22Rv1 (cell line): Measurements from ENCODE around the gene KASH5.

Experiments used
- H3K27ac ChIP-seq: fragments of 450-650 bp; 2 replicates; pipeline ENCODE4 v1.5.1; 2017
- CTCF ChIP-seq: fragments of 450-650 bp; IDR thresholded peaks from 2 replicates; pipeline ENCODE4 v1.5.1; 2017; ENCODE audit warnings: mild to moderate bottlenecking
- ZFX ChIP-seq: fragments of 450-650 bp; IDR thresholded peaks from 2 replicates; pipeline ENCODE4 v1.6.1; 2017; ENCODE audit warnings: antibody characterized with exemption, borderline replicate concordance

The KASH5 gene

GRCh38 chr19:49423985-49424303, 35.9 kb downstream of the KASH5 start:
- TF ChIP-seq ZFX, result no peak
- TF ChIP-seq CTCF, result no peak
- peak overlapping the region; percentile 85 for H3K27ac ChIP-seq

DNA sequence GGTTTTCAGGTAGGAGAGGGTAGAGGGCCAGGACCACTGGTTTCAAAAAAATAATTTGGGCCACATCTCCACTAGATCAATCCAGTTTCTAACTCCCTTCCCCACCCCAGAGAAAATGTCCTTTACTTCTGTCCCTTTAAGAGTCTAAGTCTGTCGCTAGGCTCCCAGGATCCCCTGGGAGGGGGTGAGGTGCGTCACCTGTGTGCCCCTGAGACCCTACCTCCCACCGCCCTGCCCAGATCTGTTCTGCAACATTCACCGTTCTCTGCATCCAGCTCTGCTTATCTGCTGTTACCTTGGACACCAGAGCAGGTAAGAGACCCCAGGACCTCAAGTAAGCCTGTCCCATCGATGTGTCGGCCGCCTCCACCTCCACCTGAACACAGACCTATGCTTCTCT, 37.1 kb downstream of the KASH5 start, which contains the start of gene GFY:
GFY (plus strand) TSS at position 211 of the 400 bp plus-strand sequence. CDS start 1,043 bp downstream, outside the sequence.
- H3K27ac ChIP-seq, result peak within 1 kb of the TSS; percentile 85

GRCh38 chr19:49425922-49426592, 38.0 kb downstream of the KASH5 start:
- H3K27ac ChIP-seq, result peak overlapping the region; percentile 85
- no peak for TF ChIP-seq CTCF
- TF ChIP-seq ZFX, result no peak

More for the DNA sequence above, 37.1 kb downstream of the KASH5 start, which contains the start of gene GFY:
- TF ChIP-seq CTCF (no peak), ZFX (no peak)

DNA sequence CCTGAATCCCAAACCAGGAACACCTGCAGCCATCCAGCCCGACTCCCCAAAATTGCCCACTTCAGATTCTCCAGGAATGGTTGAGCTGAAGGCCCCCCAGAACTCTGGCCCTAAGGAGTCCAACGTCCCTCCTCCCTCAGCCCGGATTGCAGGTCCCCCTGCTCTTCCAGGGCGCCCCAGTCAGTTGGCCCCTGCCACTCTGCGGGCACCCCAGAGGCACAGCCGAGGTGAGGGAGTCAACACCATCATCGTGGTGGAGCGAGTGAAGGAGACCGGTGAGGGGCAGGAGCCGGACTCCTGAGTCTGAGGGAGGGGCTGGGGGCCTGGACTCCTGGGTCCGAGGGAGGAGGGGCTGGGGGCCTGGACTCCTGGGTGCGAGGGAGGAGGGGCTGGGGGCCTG, 39.3 kb downstream of the KASH5 start:
- TF ChIP-seq CTCF, result no peak
- TF ChIP-seq ZFX, result no peak
- H3K27ac ChIP-seq, result peak overlapping the region; percentile 85

GRCh38 chr19:49427855-49428546, 40.0 kb downstream of the KASH5 start:
- H3K27ac ChIP-seq, result peak overlapping the region; percentile 85
- TF ChIP-seq CTCF, result no peak
- no peak for TF ChIP-seq ZFX

- H3K27ac ChIP-seq, result peak overlapping the region; percentile 85
- TF ChIP-seq CTCF (no peak), ZFX (no peak)
Observed at GRCh38 chr19:49428547-49429451, 40.8 kb downstream of the KASH5 start.
